ENCODE measurements around the gene TARBP1.

- no peak for TF ChIP-seq CTCF (conservative IDR thresholded peaks at IDR 0.05)
- TF ChIP-seq EZH2 (IDR thresholded peaks at IDR 0.05; ENCODE audit: low read depth) = no peak
Measured at GRCh38 chr1:234361102-234361603, 117.8 kb downstream of the TARBP1 start.

Measured in PC-9 (cell line).